ENCODE measurements around the gene ABCB1.

DNA sequence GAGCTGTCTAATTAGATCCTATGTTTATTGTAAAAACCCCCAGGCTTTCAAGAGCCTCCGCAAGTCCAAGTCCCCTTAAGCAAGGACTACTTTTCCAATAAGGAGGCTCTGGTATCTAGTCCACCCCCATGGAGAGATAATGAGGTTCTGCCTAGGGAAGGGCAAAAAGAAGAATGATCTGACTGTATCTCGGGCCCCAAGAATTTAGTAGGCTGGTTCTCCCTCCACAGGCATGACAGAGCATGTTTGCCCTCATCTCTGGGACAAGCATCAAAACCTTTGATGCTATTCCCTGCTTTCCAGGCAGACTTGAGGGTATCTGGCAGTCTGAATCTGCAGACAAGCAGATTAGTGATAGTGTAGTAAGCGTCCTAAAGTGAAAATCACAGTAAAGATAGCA, 19.0 kb downstream of the ABCB1 start:
- TF ChIP-seq, protein P1, sequence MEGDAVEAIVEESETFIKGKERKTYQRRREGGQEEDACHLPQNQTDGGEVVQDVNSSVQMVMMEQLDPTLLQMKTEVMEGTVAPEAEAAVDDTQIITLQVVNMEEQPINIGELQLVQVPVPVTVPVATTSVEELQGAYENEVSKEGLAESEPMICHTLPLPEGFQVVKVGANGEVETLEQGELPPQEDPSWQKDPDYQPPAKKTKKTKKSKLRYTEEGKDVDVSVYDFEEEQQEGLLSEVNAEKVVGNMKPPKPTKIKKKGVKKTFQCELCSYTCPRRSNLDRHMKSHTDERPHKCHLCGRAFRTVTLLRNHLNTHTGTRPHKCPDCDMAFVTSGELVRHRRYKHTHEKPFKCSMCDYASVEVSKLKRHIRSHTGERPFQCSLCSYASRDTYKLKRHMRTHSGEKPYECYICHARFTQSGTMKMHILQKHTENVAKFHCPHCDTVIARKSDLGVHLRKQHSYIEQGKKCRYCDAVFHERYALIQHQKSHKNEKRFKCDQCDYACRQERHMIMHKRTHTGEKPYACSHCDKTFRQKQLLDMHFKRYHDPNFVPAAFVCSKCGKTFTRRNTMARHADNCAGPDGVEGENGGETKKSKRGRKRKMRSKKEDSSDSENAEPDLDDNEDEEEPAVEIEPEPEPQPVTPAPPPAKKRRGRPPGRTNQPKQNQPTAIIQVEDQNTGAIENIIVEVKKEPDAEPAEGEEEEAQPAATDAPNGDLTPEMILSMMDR (IDR thresholded peaks at IDR 0.05), result no peak
- no peak for TF ChIP-seq ZFX (IDR thresholded peaks at IDR 0.05; ENCODE audit: borderline replicate concordance)

All from 22Rv1 (cell line).